22Rv1 (cell line): Measurements from ENCODE around the gene BIRC6.

Experiments
- ZFX ChIP-seq: fragments of 450-650 bp; IDR thresholded peaks from 2 replicates; pipeline ENCODE4 v1.6.1; 2017; ENCODE audit warnings: antibody characterized with exemption, borderline replicate concordance
- TF ChIP-seq, protein P1 (sequence below): fragments of 450-650 bp; IDR thresholded peaks from 2 replicates; pipeline ENCODE4 v1.5.1; 2017; ENCODE audit warnings: mild to moderate bottlenecking

DNA sequence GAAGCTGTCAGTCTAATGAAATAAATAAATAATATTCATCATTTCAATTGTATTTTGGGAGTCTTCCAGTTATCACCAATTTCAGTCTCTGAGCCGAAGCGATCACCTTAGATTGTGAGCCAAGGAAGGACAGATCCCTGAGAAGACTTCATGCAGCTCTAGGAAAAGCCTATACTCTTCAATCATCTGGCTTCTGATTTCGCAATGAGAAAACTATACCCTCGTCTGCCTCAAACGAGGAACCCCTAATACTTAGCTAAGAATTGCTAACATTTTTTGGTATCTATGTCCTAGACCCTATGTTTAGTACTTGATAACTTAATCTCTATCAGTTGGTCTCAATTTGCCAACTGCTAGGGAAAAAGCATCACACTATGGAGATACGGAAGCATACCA lies 266.5 kb downstream of the BIRC6 start:
- TF ChIP-seq, protein P1, sequence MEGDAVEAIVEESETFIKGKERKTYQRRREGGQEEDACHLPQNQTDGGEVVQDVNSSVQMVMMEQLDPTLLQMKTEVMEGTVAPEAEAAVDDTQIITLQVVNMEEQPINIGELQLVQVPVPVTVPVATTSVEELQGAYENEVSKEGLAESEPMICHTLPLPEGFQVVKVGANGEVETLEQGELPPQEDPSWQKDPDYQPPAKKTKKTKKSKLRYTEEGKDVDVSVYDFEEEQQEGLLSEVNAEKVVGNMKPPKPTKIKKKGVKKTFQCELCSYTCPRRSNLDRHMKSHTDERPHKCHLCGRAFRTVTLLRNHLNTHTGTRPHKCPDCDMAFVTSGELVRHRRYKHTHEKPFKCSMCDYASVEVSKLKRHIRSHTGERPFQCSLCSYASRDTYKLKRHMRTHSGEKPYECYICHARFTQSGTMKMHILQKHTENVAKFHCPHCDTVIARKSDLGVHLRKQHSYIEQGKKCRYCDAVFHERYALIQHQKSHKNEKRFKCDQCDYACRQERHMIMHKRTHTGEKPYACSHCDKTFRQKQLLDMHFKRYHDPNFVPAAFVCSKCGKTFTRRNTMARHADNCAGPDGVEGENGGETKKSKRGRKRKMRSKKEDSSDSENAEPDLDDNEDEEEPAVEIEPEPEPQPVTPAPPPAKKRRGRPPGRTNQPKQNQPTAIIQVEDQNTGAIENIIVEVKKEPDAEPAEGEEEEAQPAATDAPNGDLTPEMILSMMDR, result no peak
- no peak for TF ChIP-seq ZFX
